SK-N-SH (cell line): Measurements from ENCODE around the gene PPP2R3A. TPM values are rescaled to one million over a fixed set of nuclear protein-coding genes. Genes with fewer than 3 reads are reported as not detected.

ENCODE experiments used
- CTCF ChIA-PET: fragments of 300-600, 350-600 bp; formaldehyde crosslinking; extraction: SDS; loops from one replicate; lab custom pipeline; 2021; lab: Yijun Ruan, JAX
- POLR2A ChIA-PET: fragments of 350-600 bp; sonication (Branson Sonifier 250); formaldehyde crosslinking; extraction: SDS; loops from one replicate; lab custom pipeline; 2020; ENCODE audit warnings: antibody characterized with exemption, inconsistent platforms; lab: Yijun Ruan, JAX
- DNase-seq: peaks from one replicate; pipeline ENCODE4 v3.0.0; 2012
- H2AFZ ChIP-seq: fragments of 200-600 bp; sonication (generic); 2 replicates; pipeline ENCODE4 v1.8.1; 2016; ENCODE audit warnings: antibody characterized with exemption, mild to moderate bottlenecking, low read depth
- H3F3A ChIP-seq: fragments of 200-600 bp; sonication (generic); replicated peaks from 2 replicates; pipeline ENCODE3; 2016; ENCODE audit warnings: antibody characterized with exemption, mild to moderate bottlenecking; ENCODE audit not compliant: insufficient read depth
- H3K27ac ChIP-seq, 2 experiments: fragments of 200-500 bp in 1 of 2; fragments of 200-600 bp in 1 of 2; sonication (Bioruptor generic) in 1 of 2; sonication (generic), shearing (Covaris generic) in 1 of 2; 2 replicates each; pipeline versions ENCODE4 v1.5.1 to v1.6.1; 2014 to 2016; ENCODE audit warnings: low read depth in 2 of 2, inconsistent platforms in 1 of 2, low read length in 1 of 2, mild to moderate bottlenecking in 1 of 2, mixed read lengths in 1 of 2
- H3K27me3 ChIP-seq: fragments of 200-600 bp; sonication (generic), shearing (Covaris generic); 2 replicates; pipeline ENCODE4 v1.6.1; 2016; ENCODE audit warnings: mixed run types; ENCODE audit not compliant: insufficient read depth
- H3K36me3 ChIP-seq, 2 experiments: fragments of 200-500 bp in 1 of 2; fragments of 200-600 bp in 1 of 2; sonication (Bioruptor generic) in 1 of 2; sonication (generic) in 1 of 2; replicated peaks in 1 of 2; 2 replicates each; pipeline versions ENCODE3 to v1.5.1; 2014 to 2016; ENCODE audit warnings: low read length in 1 of 2, mild to moderate bottlenecking in 1 of 2; ENCODE audit not compliant: insufficient read depth in 2 of 2, control insufficient read depth in 1 of 2
- H3K4me1 ChIP-seq, 2 experiments: fragments of 200-500 bp in 1 of 2; fragments of 200-600 bp in 1 of 2; sonication (Bioruptor generic) in 1 of 2; sonication (generic), shearing (Covaris generic) in 1 of 2; 2 replicates each; pipeline versions ENCODE4 v1.5.1 to v1.6.1; 2014 to 2016; ENCODE audit warnings: low read depth in 1 of 2, low read length in 1 of 2, mixed run types in 1 of 2; ENCODE audit not compliant: insufficient read depth in 2 of 2, control insufficient read depth in 1 of 2
- H3K4me2 ChIP-seq: fragments of 200-600 bp; sonication (generic), shearing (Covaris generic); 2 replicates; pipeline ENCODE4 v1.6.1; 2017; ENCODE audit warnings: mixed run types
- H3K4me3 ChIP-seq, 2 experiments: fragments of 200-500 bp in 1 of 2; fragments of 200-600 bp in 1 of 2; sonication (Bioruptor generic) in 1 of 2; sonication (generic), shearing (Covaris generic) in 1 of 2; 2 replicates each; pipeline versions ENCODE4 v1.5.1 to v1.8.1; 2014 to 2016; ENCODE audit warnings: low read depth in 2 of 2, inconsistent platforms in 1 of 2, low read length in 1 of 2, mild to moderate bottlenecking in 1 of 2, mixed read lengths in 1 of 2, moderate library complexity in 1 of 2
- H3K79me2 ChIP-seq: fragments of 200-600 bp; sonication (generic); 2 replicates; pipeline ENCODE4 v1.8.1; 2017; ENCODE audit warnings: mild to moderate bottlenecking; ENCODE audit not compliant: insufficient read depth
- H3K9ac ChIP-seq: fragments of 200-600 bp; sonication (generic); 2 replicates; pipeline ENCODE4 v1.6.1; 2017; ENCODE audit warnings: mixed run types
- H3K9me2 ChIP-seq: fragments of 200-600 bp; sonication (generic); 2 replicates; pipeline ENCODE4 v1.6.1; 2017; ENCODE audit warnings: mixed run types
- H3K9me3 ChIP-seq: fragments of 200-600 bp; sonication (generic); 2 replicates; pipeline ENCODE4 v1.6.1; 2017; ENCODE audit warnings: mixed run types, mild to moderate bottlenecking, moderate library complexity
- H4K20me1 ChIP-seq: fragments of 200-600 bp; sonication (generic); 2 replicates; pipeline ENCODE4 v1.6.1; 2017; ENCODE audit warnings: mild to moderate bottlenecking, mixed run types; ENCODE audit not compliant: insufficient read depth
- ELF1 ChIP-seq: IDR thresholded peaks from 2 replicates; pipeline ENCODE4 v1.4.0; 2012
- FOXJ3 ChIP-seq: sonication (generic); formaldehyde crosslinking; IDR thresholded peaks from 2 replicates; pipeline ENCODE4 v1.5.1; 2020; ENCODE audit warnings: mild to moderate bottlenecking, missing genetic modification reagents
- GABPA ChIP-seq: IDR thresholded peaks from 2 replicates; pipeline ENCODE4 v1.4.0; 2012; ENCODE audit warnings: low read depth, mild to moderate bottlenecking
- GATA2 ChIP-seq: sonication (generic); formaldehyde crosslinking; IDR thresholded peaks from 2 replicates; pipeline ENCODE4 v1.5.0; 2020; ENCODE audit warnings: mild to moderate bottlenecking, missing genetic modification reagents
- JUND ChIP-seq: IDR thresholded peaks from 2 replicates; pipeline ENCODE4 v1.4.0; 2012
- MEF2A ChIP-seq: IDR thresholded peaks from 2 replicates; pipeline ENCODE4 v1.4.0; 2012; ENCODE audit warnings: low read depth, borderline replicate concordance
- NFIC ChIP-seq: IDR thresholded peaks from 2 replicates; pipeline ENCODE4 v1.4.0; 2012; ENCODE audit warnings: borderline replicate concordance
- POLR2AphosphoS5 ChIP-seq: IDR thresholded peaks from 2 replicates; pipeline ENCODE4 v1.6.1; 2012; ENCODE audit warnings: low read depth, low read length
- RAD21 ChIP-seq: IDR thresholded peaks from 2 replicates; pipeline ENCODE4 v1.6.1; 2012; ENCODE audit warnings: mild to moderate bottlenecking, low read length
- REST ChIP-seq: IDR thresholded peaks from 2 replicates; pipeline ENCODE4 v1.6.1; 2012; ENCODE audit warnings: mild to moderate bottlenecking, low read depth, low read length, moderate library complexity
- RXRA ChIP-seq: IDR thresholded peaks from 2 replicates; pipeline ENCODE4 v1.4.0; 2012; ENCODE audit warnings: low read depth, mild to moderate bottlenecking, borderline replicate concordance
- TAF1 ChIP-seq: IDR thresholded peaks from 2 replicates; pipeline ENCODE4 v1.6.1; 2012; ENCODE audit warnings: low read depth, mild to moderate bottlenecking, low read length, moderate library complexity, borderline replicate concordance
- TCF12 ChIP-seq: IDR thresholded peaks from 2 replicates; pipeline ENCODE4 v1.4.0; 2012
- TEAD4 ChIP-seq: IDR thresholded peaks from 2 replicates; pipeline ENCODE4 v1.4.0; 2012; ENCODE audit warnings: mild to moderate bottlenecking, borderline replicate concordance; ENCODE audit not compliant: insufficient read depth
- WGBS: methylation state at CpG from one replicate; pipeline ENCODE4 v1.1.6; 2017; ENCODE audit warnings: low lambda C conversion rate; 5-methylcytosine and 5-hydroxymethylcytosine counted together
- polyA plus RNA-seq, 3 experiments: library from polyadenylated mRNA; depleted of rRNA; stranded (reverse); fragments of >200 nt; gene quantifications; 2 replicates each; pipeline ENCODE4 v1.2.3, GENCODE V29; 2012
- TF ChIP-seq, protein P1 (sequence below): fragments of 150-350 bp; IDR thresholded peaks from 2 replicates; pipeline ENCODE4 v1.6.1; 2016; ENCODE audit warnings: mild to moderate bottlenecking, low read depth, low read length
- TF ChIP-seq, protein P2 (sequence below): fragments of 200-600 bp; sonication (generic); IDR thresholded peaks from 2 replicates; pipeline ENCODE4 v1.6.1; 2017; ENCODE audit warnings: antibody characterized with exemption, mild to moderate bottlenecking, moderate library complexity

Gene PPP2R3A
- polyA plus RNA-seq, 1 of the 3 experiments (the other 2 are of a cell fraction): 3.9 TPM

GRCh38 chr3:135966962-135967274 is 1.4 kb downstream of the PPP2R3A start (continued):
- TF ChIP-seq REST: no peak
- TF ChIP-seq JUND: no peak
- TF ChIP-seq, protein P1, sequence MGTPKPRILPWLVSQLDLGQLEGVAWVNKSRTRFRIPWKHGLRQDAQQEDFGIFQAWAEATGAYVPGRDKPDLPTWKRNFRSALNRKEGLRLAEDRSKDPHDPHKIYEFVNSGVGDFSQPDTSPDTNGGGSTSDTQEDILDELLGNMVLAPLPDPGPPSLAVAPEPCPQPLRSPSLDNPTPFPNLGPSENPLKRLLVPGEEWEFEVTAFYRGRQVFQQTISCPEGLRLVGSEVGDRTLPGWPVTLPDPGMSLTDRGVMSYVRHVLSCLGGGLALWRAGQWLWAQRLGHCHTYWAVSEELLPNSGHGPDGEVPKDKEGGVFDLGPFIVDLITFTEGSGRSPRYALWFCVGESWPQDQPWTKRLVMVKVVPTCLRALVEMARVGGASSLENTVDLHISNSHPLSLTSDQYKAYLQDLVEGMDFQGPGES: no peak
- TF ChIP-seq FOXJ3 (CRISPR knock-in tag): no peak
- TF ChIP-seq ELF1: no peak
- no peak for TF ChIP-seq TCF12
- TF ChIP-seq, protein P2, sequence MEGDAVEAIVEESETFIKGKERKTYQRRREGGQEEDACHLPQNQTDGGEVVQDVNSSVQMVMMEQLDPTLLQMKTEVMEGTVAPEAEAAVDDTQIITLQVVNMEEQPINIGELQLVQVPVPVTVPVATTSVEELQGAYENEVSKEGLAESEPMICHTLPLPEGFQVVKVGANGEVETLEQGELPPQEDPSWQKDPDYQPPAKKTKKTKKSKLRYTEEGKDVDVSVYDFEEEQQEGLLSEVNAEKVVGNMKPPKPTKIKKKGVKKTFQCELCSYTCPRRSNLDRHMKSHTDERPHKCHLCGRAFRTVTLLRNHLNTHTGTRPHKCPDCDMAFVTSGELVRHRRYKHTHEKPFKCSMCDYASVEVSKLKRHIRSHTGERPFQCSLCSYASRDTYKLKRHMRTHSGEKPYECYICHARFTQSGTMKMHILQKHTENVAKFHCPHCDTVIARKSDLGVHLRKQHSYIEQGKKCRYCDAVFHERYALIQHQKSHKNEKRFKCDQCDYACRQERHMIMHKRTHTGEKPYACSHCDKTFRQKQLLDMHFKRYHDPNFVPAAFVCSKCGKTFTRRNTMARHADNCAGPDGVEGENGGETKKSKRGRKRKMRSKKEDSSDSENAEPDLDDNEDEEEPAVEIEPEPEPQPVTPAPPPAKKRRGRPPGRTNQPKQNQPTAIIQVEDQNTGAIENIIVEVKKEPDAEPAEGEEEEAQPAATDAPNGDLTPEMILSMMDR: no peak
- no peak for TF ChIP-seq RXRA
- no peak for TF ChIP-seq GATA2
- no peak for TF ChIP-seq TAF1
- TF ChIP-seq POLR2AphosphoS5: no peak

DNA sequence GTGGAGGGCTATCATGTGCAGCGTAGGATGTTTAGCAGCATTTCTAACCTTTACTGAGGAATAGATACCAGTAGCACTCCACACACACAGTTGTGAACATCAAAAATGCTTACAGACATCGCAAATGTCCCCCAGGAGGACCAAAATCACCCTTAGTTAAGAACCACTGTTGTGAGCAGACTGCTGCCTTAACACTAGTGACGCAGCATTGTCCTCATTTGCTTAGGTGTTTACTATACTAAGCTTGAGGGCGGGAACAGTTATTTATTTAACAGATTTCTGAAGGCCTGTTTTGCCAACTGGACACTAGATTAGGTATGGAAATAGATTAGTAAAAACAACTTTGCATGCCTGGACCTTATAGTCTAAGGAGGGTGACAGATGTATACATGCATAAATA is 2.3 kb downstream of the PPP2R3A start:
- Histone ChIP-seq H3K4me3 (peak overlapping the region in 1 of 2 experiments; percentile 85; a peak in 1 of 4 replicates), H3K79me2 (peaks cover 67% of the 10 kb centered on the region), H3K4me2 (peak overlapping the region; percentile 95), H3F3A (peaks cover 9% of the 10 kb centered on the region), H3K4me1 (peaks cover 0 to 8% of the 10 kb centered on the region in 2 experiments; a peak in 3 of 4 replicates), H3K27me3 (no peaks in the 10 kb centered on the region), H2AFZ (no peak overlapping the region), H3K9me3 (no peaks in the 10 kb centered on the region), H3K36me3 (no peaks in the 10 kb centered on the region), H3K9me2 (no peaks in the 10 kb centered on the region), H4K20me1 (peaks cover 9% of the 10 kb centered on the region; the same call in 1 of the 2 replicates), H3K27ac (no peak overlapping the region), H3K9ac (peak overlapping the region; percentile 88; the same call in 1 of the 2 replicates)
- POLR2A ChIA-PET: no interaction called here
- TF ChIP-seq TEAD4 (no peak), MEF2A (no peak), GABPA (no peak), RAD21 (no peak), NFIC (no peak)
- CTCF ChIA-PET: interaction anchor here (0.9 to 2.2 kb wide), 3 partner anchors 8 to 74 kb away, joined by 3 to 12 read pairs (median 5); no protein-coding TSS in a partner anchor
- 93% methylated on average over 4 of the region's 4 CpGs for WGBS
- no peak for DNase-seq
